HG03064 (cell line): ENCODE data around the gene NUDT15.

Experiments
- ATAC-seq: cut with Tn5 transposase; IDR thresholded peaks from one replicate; pipeline ENCODE4 v1.9.1; 2021; ENCODE audit warnings: low read depth; ENCODE audit not compliant: unreplicated experiment

The NUDT15 gene

GRCh38 chr13:48094781-48095502 lies 57.4 kb downstream of the NUDT15 start, which contains the start of gene MED4:
Gene MED4 (minus strand): TSS chr13:48095104. CDS start chr13:48095078, 26 bp downstream.
- ATAC-seq, result peak; percentile 89

DNA sequence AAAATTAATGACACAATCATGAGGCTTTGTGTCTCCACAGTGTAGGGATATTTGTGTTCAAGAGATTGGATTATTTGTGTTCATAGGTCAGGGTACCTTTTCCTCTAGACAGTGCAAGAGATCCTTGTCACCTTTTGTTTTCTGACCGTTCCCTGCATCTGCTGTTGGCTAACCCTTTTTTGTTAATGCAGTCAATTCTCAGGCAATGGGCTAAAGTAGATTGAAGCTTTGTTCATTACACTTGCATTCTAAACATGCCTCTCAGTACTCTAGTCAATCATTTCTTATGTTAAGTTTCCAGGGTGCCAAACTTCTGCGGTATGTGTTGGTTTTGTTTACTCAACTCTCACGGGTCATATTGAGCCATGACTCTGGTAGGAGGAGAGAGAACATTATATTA lies 59.1 kb downstream of the NUDT15 start:
- no peak for ATAC-seq
